NCI-H510A (cell line): ENCODE measurements around the gene FRS3.
A peak's percentile ranks its signal among the peaks of the same experiment; 100 is the strongest.
"Not testable (repeated sequence)": the region's sequence is repeated elsewhere in the genome, so short reads cannot be mapped to it uniquely, and the experiment has no call there.

ENCODE experiments used
- DNase-seq: peaks from one replicate; lab custom pipeline; 2025; lab: John Stamatoyannopoulos, UW

The FRS3 gene, protein sequence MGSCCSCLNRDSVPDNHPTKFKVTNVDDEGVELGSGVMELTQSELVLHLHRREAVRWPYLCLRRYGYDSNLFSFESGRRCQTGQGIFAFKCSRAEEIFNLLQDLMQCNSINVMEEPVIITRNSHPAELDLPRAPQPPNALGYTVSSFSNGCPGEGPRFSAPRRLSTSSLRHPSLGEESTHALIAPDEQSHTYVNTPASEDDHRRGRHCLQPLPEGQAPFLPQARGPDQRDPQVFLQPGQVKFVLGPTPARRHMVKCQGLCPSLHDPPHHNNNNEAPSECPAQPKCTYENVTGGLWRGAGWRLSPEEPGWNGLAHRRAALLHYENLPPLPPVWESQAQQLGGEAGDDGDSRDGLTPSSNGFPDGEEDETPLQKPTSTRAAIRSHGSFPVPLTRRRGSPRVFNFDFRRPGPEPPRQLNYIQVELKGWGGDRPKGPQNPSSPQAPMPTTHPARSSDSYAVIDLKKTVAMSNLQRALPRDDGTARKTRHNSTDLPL

DNA sequence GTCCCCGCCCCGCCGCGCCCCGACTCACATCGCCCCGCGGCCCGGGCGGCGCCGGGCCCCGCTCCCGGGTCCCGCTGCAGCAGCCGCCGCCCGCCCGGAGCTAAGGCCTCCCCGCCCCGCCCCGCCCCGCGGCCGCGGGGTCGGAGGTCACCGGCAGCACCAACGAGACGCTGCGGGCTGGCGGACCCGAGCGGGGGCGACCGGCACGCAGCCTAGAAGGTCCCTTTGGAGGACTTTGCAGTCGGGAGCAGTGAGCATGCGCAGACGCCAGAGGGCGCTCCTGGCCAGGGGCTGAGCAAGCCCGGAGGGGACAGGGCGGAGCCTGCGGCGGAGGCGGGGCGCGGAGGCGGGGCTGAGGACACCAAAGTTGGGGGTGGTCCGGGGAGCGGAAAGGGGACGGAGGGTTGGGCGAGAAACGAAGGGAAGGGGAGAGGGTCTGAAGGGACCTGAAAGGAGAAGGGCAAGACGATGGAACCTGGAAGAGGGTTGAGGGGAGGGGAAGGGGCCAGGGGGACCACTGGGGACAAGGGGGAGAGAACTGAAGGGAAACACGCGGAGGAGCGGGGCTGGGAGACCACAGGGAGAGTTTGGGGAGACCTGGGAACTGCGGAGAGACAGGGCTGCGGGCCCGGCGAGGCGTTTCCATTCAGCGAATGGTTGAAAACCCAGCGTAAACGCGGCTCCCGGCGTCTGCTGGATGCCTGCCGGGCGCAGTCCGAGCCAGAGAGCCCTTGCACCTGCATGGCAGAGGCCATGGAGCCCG, at the start of gene FRS3:
FRS3 (minus strand) TSS at position 113 of the 763 bp plus-strand sequence. CDS start 2,913 bp downstream, outside the sequence.
- peak; percentile 86 for DNase-seq

DNA sequence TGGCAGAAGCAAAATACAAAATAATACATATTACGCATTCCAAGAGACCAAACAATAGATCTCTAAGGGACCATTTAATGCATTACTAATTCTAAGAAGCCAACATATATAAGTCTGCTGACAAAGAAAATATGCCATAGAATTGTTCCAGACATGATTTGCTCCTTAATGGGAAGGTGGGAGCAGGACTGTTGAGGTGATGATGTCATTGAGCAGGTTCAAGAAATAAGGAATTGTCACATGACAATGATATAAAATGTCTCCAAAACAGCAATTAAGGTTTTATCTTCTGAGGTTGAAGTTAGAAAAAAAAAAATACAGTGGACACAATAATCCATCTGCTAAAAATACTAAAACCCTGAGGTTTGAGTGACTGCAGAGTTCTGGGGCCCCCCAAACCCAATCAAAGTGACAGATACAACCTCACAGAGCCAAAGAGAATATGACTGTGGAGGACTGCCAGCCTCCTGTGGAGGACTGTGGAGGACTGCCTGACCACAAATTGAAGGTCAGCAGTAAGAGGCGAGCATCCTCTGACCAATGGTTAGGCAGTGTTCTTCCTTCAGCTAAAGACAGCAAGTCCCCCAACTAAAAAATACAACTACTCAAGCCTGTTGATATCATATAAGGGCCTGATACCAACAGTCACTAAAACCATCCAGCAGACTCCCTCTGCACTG, 46.8 kb upstream of the FRS3 start:
- no peak for DNase-seq

DNA sequence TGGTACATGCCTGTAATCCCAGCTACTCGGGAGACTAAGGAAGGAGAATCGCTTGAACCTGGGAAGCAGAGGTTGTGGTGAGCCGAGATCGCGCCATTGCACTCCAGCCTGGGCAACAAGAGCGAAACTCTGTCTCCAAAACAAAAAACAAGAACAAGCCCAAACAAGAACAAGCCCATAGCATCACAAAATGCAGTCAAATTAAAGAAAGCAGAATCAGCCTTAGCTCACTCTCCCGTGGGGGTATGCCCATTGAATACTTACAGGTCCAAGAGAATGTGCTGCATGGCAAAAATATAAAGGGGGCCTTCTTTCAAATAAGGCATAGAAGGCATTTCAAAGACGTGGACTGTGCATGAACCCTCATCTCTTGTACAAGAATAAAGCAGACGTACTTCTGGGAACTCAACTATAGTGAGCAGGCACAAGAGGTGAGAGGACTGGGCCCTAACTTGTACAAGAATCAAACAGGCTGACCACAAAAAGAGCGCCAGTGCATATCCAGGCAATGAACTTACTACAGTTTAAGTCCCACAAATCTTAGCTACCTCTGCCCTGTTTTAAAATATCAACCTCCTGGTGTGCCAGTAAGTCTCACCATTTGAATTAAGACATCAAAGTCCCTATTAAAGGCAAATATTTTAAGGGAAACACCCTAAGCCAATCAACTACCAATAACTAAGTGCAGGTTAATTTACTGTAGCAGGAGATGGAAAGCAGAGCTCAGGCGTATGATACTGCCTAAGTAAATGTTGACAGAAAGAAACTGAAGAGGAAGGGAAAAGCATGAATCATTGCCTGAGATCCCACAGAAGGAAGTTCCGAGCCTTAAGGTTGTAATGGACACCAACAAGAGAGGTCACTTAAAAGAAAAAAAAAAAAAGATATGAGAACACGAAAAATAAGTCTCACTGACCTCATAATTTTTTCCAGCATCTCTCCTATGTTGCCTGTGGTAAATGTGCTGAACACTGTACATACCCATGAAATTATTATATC, 45.2 kb upstream of the FRS3 start:
- DNase-seq: no peak

DNA sequence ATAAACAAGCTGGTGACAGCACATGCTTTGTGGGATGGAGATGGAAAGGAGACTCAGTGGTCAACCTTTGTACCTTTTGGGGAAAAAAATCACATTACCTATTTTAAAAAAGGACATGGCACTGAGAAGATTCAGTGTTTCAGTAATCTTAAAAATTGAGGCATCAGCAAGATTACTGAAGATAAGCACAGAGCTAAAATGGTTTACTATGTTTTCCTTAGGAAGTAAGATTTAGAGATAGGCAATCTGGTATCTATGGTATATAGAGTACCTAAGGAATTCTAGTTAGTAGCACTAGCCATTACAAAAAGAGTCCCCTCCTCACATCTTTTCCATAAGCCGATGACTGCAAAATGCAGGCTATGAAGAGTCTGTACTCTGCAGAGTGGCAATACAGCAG, 43.5 kb upstream of the FRS3 start:
- DNase-seq: no peak

DNA sequence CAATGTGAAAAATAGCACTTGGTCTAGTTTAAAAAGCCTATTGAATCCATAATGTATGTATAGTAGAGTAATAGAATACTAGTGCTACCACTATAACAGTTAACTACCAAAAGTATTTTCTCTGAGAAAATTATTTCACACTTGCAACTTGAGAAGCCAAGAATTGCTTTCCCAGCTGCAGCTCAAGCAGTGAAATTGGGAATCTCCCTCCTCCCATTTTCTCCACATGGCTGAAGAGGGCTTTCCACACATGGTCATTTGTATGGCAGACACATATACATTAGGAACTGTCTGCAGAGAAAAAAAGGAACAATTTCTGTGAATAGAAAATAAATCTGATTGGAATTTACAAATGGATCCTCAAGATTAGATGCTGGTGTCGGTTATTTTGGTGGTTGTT, 42.3 kb upstream of the FRS3 start:
- no peak for DNase-seq

DNA sequence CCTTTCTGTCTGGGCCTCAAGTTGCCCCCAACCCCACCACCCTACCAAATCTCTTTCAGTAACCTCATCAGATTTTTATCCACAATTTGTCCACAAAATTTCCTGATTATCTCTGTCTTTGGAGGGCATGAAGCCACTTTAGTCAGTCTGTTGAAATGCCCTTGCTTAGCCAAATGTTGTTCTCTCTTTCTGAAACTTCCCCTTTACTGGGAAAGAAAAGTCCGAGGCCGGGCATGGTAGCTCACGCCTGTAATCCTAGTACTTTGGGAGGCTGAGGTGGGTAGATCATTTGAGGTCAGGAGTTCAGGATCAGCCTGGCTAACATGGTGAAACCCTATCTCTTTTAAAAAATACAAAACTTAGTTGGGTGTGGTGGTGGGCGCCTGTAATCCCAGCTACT, 41.6 kb upstream of the FRS3 start:
- no peak for DNase-seq

DNA sequence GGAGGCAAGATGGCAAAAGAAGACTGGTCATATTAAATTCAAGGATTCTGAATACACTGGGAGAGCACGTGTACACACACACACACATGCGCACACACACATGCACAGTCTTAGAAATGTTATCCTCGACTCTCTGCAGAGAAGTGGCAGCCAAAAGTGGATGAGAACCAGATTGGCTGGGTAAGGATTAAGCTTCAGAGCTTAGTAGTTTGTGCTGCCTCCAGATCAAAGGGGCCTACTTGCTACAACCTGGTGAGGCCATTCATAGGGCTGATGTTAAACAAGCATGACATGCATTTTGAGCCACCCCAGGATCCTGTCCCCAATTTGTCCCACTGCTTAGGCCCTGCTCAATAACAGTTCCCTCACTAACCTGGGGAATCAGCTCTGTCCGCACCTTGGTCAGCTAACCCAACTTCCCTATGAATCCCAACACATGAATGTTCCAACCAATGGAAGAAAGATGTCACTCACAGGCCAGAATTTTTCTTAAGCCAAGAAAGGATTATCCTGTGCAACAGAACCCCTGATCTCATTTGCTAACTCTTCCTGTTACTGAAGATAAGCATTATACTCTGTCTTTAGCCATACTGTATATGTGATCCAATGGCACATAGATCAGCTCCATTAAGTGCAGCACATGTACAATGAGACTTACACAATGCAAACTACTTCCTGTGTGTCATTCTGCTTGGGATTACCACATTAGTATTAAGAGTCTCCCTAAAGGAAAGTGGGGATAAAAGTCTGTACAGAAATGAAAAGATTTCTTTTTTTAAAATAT, 38.8 kb upstream of the FRS3 start:
- no peak for DNase-seq

DNA sequence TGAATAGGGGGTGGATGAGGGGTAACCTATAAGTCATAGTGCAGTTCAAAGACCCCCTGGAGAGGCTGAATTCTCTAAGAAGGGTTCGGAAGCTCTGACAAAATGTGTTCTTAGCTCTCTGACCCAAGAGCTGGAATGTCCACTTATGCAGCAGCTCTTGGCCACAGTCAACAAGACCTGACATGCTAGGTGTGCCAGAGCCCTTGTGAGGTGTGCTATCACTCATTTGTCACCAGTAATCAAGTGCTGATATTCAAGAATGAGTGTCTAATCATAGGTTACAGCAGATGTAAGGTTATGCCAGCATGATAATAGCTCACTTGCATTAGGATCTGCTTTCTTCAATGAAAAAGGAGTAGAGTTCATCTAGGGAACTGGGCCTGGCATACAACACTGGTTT, 35.9 kb upstream of the FRS3 start:
- no peak for DNase-seq

DNA sequence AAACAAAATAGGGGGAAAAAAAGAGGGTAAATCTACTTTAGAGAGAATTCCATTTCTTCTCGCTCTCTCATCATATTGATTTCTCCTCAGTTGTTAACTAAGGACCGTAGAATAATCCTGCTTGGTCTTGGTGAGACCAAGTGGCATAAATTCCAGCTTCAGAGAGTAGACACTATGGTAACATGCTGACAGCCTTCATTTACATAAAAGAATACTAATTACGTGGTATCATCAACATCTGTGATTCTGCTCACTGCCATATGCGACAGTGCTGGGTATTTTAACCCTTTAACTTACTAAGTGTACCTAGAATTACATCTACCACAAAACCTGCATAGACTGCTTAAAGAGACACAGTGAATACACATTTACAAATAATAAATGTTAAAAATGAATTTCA, 34.9 kb upstream of the FRS3 start:
- no peak for DNase-seq

DNA sequence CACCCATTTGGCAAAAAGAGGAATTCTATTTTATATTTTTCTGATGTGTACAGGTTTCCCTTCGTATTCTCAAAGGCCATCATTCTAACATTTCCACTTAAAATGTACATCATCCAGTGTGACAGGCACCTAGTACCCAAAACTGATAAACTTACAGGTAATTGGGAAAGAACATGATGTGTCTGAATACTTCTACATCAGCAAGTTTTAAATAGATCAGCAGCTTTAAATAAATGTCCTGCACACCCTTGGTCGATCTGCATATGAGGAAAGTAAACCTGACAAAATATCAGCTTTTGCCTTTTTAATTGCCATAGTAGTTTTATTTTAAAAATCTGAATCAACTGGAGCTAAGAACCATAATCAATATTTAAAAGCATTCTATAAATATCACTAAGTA, 34.3 kb upstream of the FRS3 start:
- DNase-seq: no peak

DNA sequence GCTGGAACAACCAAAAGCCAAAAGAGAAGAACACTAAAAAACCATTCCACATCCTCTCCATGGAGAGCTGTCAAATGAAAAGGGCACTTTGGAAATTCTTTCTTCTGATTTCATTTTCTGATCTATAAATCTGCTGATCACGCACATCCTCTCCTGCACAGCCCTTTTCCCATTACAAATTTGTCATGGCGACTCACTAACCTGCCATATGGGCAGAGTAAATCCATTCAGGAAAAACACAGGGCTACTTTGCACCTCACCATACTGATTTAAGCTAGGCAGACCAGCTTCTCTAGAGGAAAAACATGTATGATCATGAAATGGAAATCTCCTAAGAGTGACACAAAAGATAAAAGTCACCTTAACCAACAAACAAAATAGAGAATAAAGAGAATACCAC, 33.8 kb upstream of the FRS3 start:
- DNase-seq: no peak

DNA sequence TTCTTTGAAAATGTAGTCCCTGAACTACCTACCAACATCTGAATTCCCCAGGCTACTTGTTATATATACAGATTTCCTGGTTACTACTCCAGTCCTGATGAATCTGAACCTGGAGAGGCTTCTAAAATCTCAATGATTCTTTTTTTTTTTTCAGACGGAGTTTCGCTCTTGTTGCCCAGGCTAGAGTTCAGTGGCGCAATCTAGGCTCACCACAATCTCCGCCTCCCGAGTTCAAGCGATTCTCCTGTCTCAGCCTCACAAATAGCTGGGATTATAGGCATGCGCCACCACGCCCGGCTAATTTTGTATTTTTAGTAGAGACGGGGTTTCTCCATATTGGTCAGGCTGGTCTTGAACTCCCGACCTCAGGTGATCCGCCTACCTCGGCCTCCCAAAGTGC, 32.2 kb upstream of the FRS3 start:
- DNase-seq: not testable (repeated sequence)

DNA sequence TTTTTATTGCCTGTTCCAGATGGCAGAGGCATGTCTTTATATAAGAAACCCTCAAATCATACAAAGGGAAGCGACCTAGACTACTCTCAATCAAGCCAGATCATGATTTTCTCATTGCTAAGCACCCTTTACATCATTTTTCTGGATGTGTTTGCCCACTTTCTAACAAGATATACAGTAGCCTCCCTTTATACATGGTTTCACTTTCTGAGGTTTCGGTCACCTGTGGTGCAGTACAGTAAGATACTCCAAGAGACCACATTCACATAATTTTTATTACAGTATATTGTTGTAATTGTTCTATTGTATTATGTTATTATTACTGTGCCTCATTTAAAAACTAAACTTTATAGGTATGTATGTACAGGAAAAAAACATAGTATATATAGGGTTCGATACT, 31.4 kb upstream of the FRS3 start:
- DNase-seq: no peak

DNA sequence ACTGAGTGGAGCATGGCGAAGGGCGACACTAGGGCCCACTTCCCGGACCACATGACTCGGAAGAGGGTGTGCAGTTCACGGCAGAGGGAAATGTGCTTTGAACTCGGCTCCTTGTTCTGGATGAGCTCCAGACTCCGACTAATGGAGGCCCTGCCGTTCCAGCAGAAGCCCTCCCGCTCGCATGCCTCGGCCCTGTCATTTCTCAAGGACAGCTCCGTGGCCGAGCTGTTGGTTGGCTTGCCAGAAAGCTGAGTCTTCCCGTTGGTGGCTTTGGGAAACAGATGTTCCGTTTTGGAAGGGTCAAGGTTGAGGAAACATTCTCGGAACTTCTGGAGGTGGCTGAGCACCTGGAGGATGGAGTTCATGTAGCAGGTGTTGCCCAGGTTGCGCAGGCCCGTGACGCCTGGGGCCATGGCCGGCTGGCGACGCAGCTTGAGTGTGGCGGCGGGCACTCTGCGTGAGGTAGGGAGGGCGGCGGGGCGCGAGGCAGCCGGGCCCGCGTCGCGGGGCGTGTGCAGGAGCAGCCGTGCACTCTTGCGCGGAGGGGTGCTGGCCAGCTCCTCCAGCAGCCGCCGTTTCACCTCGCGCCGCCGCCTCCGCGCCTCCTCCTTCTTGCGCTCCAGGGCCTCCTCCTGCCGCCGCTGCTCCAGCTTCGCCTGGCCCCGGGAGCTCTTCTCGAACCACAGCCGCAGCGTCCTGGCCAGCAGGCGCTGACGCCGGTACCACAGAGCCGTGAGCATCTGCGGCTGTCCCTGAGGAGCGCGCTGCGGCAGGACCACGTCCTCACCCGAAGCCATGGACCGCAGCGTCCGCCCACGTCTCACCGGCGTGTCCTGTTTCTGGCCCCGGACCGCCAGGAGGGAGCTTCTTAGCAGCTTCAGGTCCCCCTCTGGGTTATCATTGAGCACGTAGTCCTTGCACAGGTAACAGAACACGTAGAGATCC, 26.4 kb upstream of the FRS3 start:
- no peak for DNase-seq

DNA sequence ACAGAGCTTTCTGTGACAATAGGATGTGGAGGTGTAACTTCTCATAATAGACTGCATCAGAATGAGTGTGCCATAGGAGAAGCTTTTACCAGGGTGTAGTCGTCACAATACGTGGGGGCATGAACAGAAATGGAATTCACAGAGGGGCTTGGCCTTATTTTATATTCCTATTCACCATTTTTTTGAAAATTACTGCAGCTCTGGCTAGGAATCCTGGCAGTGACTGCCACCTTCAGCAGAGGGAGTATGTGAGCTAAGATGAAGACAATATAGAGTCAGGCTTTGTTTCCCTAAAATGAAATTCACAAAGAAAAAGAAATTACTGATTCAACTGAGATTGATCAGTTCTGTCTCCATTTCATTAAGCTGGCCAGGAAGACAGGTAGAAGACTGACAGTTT, 21.7 kb upstream of the FRS3 start:
- no peak for DNase-seq

DNA sequence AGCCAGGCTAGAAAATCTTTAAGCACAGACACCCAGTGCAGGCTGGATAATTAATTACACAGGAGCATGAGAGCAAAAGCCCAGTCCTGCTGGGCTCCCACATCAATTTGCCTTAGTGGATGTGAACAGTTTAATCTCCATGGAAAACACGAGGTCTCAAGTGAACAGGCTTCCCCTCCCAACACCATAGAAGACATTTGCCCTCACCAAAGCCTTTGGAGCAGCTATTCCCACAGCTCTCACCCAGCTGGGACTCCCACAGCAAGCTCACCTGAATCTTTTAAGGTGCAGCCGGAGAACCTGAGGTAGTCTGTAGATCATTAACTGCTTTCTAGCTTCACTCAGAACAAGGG, 19.8 kb upstream of the FRS3 start:
- no peak for DNase-seq

DNA sequence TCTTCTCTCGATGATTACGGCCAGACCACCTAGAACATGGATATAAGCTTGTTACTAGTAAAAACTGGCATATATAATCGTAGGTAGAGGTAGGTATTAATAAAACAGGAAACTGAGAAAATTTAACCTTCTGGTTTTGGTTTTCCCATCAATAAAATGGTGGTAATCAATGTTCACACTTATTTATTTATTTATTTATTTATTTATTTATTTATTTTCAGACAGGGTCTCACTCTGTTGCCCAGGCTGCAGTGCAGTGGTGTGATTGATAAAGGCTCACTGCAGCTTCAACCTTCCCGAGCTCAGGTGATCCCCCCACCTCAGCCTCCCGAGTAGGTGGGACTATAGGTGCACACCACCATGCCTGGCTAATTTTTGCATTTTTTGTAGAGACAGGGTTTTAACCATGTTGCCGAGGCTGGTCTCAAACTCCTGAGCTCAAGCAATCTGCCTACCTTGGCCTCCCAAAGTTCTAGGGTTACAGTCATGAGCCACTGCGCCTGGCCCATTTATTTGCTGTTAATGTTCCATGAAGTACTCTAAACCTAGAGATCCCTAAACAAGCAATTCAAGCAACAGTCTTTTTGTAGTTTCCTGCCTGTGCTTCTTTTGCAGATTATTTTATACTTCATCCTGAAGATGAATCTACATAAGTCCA, 19.3 kb upstream of the FRS3 start:
- DNase-seq: no peak

DNA sequence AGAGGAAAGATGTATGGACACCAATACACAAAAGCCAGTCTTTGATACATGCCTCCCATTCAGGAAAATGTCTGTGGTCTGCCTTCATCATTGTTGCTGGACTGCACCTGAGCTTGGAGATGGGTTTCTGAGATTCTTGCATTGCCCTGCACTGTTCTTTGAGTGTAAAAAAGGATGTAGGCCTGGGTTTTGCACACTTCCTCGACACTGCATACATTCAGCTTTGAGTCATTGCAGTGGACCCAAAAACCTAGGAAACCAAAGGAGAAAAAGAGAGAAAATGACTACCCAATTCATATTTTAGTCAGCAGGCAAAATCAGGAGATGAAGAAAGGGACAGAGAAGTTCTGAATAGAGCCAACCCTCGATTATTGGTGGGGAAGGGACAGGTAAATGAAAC, 16.8 kb upstream of the FRS3 start:
- DNase-seq: no peak

DNA sequence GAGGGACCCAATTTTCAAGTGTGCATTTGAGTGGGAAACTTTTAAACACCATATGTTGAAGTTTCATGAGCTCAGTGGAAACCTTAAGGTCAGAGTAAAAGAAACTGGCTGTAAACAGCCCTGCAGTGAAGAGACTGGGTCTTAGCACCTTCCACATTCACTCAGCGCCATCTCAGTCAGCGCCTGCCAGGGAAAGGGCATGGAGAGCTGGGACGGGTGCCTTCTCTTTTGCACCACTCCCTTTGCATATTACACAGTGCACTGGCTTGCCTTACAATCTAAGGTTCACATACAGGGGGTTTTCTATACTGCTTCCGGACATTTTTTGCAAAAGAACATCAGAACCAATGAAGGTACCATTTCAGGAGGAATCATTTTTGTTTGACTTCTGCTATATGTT, 12.3 kb upstream of the FRS3 start:
- no peak for DNase-seq
